Measurements from ENCODE around the gene DOCK3.
"Not testable (repeated sequence)": the region's sequence is repeated elsewhere in the genome, so short reads cannot be mapped to it uniquely, and the experiment has no call there.

Gene DOCK3

DNA sequence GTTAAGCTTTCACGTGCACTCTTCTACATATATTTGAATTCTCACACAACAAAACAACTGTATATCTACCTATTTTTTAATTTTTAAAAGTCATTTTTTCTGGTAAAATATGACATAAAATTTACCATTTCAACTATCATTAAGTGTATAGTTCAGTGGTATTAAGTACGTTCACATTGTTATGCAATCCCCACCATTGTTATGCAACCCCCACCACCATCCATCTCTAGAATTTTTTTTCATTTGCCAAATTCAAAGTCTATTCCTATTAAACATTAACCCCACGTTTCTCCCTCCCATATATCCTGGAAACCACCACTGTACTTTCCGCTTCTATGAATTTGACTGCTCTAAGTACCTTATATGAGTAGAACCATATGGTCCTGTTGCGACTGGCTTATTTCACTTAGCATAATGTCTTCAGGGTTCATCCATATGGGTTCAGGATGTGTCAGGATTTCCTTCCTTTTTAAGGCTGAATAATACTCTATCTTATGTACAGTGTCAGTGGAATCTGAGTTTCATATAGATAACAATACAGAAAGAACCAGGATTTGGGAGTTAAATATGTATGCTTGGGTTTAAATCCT lies 279.2 kb downstream of the DOCK3 start:
- H3K4me1 ChIP-seq (ENCODE audit: control insufficient read depth in 1 of 2, insufficient read depth in 2 of 2, low read length in 2 of 2) = no peaks in the 10 kb centered on the region
- H3K27me3 ChIP-seq (ENCODE audit: low read depth, low read length) = no peaks in the 10 kb centered on the region
- no peak overlapping the region for H3K4me3 ChIP-seq (ENCODE audit: low read depth in 1 of 2, low read length in 2 of 2)
- no peaks in the 10 kb centered on the region for H3K9me3 ChIP-seq (ENCODE audit: control insufficient read depth in 1 of 2, low read length in 2 of 2)
- no peak overlapping the region for H3K27ac ChIP-seq (ENCODE audit: low read length)
- no peaks in the 10 kb centered on the region for H3K36me3 ChIP-seq (ENCODE audit: control insufficient read depth in 1 of 2, insufficient read depth in 2 of 2, low read length in 2 of 2)

DNA sequence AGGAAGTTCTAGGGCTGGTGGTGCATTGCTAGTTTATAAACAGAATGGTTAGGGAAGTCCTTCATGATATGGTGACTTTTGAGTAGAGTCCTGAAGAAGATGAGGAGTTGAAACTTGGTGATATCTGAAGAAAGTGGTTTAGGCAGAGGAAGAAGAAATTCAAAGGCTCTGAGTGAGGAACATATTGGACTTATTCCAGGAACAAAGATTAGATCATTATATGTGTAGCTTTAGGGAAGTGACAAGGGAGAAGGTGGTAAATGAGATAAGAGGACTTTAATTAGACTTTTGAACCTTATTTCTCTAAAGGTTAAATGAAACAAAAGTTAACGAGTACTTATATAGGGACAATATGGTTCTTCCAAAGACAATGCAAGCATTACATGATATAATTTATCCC lies 286.7 kb downstream of the DOCK3 start:
- Histone ChIP-seq H3K4me1 (ENCODE audit: control insufficient read depth in 1 of 2, insufficient read depth in 2 of 2, low read length in 2 of 2) (no peaks in the 10 kb centered on the region), H3K9me3 (ENCODE audit: control insufficient read depth in 1 of 2, low read length in 2 of 2) (no peaks in the 10 kb centered on the region), H3K27ac (ENCODE audit: low read length) (no peak overlapping the region), H3K36me3 (ENCODE audit: control insufficient read depth in 1 of 2, insufficient read depth in 2 of 2, low read length in 2 of 2) (no peaks in the 10 kb centered on the region), H3K4me3 (ENCODE audit: low read depth in 1 of 2, low read length in 2 of 2) (no peak overlapping the region), H3K27me3 (ENCODE audit: low read depth, low read length) (no peaks in the 10 kb centered on the region)

DNA sequence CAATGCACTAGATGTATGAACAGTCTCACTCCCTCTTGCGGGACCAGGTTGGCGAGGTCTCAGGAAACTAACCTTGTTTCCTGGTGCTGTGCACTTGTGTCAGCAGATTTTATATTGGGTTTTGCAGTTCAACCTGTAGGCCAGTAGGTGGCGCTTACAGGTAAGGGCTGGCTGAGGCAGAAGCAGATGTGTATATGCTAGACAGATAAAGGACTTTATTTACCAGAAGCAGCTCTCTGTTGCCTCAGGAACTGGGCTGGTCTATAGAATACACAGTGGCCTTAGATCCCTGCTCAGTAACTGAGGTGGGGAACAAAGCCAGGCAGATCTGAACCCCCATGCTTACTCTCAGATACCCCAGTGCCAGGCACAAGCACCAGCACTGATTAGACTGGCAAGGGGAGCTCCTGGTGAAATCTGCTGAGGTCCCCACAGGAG lies 296.8 kb downstream of the DOCK3 start:
- no peak overlapping the region for H3K27ac ChIP-seq (ENCODE audit: low read length)
- no peaks in the 10 kb centered on the region for H3K36me3 ChIP-seq (ENCODE audit: control insufficient read depth in 1 of 2, insufficient read depth in 2 of 2, low read length in 2 of 2)
- peaks cover 0 to 6% of the 10 kb centered on the region in 2 donors for H3K9me3 ChIP-seq (ENCODE audit: control insufficient read depth in 1 of 2, low read length in 2 of 2)
- H3K27me3 ChIP-seq (ENCODE audit: low read depth, low read length) = no peaks in the 10 kb centered on the region
- H3K4me1 ChIP-seq (ENCODE audit: control insufficient read depth in 1 of 2, insufficient read depth in 2 of 2, low read length in 2 of 2) = no peaks in the 10 kb centered on the region
- no peak overlapping the region for H3K4me3 ChIP-seq (ENCODE audit: low read depth in 1 of 2, low read length in 2 of 2)

DNA sequence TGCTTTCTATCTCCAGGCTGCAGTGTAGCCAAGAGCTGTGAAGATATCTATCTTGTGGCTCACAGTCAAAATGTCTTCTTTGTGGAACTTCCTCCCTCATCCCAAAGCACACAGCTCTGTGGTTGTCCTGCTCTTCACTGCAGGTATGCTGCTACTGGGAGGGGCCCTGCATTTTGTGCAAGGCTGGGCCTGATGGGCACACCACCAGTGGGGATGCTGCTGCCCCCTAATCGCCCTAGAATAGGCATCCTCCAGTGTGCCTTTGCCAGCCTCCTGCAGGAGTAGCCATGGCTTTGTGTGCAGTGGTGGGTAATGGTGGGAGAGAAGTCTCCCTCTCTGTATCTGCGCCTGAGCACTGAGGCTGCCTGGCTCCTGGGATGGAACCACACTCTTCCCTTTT lies 297.3 kb downstream of the DOCK3 start:
- H3K27ac ChIP-seq (ENCODE audit: low read length) = no peak overlapping the region
- no peaks in the 10 kb centered on the region for H3K4me1 ChIP-seq (ENCODE audit: control insufficient read depth in 1 of 2, insufficient read depth in 2 of 2, low read length in 2 of 2)
- H3K4me3 ChIP-seq (ENCODE audit: low read depth in 1 of 2, low read length in 2 of 2) = no peak overlapping the region
- no peaks in the 10 kb centered on the region for H3K27me3 ChIP-seq (ENCODE audit: low read depth, low read length)
- peaks cover 0 to 6% of the 10 kb centered on the region in 2 donors for H3K9me3 ChIP-seq (ENCODE audit: control insufficient read depth in 1 of 2, low read length in 2 of 2)
- H3K36me3 ChIP-seq (ENCODE audit: control insufficient read depth in 1 of 2, insufficient read depth in 2 of 2, low read length in 2 of 2) = no peaks in the 10 kb centered on the region

DNA sequence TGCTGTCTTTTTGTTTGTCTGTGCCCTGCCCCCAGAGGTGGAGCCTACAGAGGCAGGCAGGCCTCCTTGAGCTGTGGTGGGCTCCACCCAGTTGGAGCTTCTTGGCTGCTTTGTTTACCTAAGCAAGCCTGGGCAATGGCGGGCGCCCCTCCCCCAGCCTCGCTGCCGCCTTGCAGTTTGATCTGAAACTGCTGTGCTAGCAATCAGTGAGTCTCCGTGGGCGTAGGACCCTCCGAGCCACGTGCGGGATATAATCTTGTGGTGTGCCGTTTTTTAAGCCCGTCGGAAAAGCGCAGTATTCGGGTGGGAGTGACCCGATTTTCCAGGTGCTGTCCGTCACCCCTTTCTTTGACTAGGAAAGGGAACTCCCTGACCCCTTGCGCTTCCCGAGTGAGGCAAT lies 303.9 kb downstream of the DOCK3 start:
- not testable (repeated sequence) for H3K27ac ChIP-seq (ENCODE audit: low read length); H3K4me3 ChIP-seq (ENCODE audit: low read depth in 1 of 2, low read length in 2 of 2); H3K27me3 ChIP-seq (ENCODE audit: low read depth, low read length); H3K36me3 ChIP-seq (ENCODE audit: control insufficient read depth in 1 of 2, insufficient read depth in 2 of 2, low read length in 2 of 2); H3K4me1 ChIP-seq (ENCODE audit: control insufficient read depth in 1 of 2, insufficient read depth in 2 of 2, low read length in 2 of 2); H3K9me3 ChIP-seq (ENCODE audit: control insufficient read depth in 1 of 2, low read length in 2 of 2)

DNA sequence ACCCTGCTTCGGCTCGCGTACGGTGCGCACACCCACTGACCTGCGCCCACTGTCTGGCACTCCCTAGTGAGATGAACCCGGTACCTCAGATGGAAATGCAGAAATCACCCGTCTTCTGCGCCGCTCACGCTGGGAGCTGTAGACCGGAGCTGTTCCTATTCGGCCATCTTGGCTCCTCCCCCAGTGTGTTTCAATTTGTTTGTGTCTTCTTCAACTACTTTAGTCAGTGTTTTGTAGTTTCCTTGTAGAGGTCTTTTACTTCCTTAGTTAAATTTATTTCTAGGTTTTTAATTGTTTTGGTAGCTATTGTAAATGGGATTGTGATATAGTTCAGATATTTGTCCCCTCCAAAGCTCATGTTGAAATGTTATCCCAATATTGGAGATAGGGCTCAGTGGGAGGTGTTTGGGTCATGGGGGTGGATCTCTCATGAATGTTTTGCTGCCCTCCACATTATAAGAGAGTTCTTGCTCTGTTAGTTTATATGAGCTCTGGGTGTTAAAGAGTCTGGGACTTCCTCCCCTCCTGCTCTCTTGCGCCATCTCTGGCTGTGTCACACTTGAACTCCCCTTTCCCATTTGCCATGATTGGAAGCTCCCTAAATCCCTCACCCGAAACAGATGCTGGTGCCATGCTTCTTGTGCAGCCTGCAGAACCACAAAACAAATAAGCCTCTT lies 304.4 kb downstream of the DOCK3 start:
- H3K9me3 ChIP-seq (ENCODE audit: control insufficient read depth in 1 of 2, low read length in 2 of 2) = peaks cover 0 to 3% of the 10 kb centered on the region in 2 donors
- H3K27me3 ChIP-seq (ENCODE audit: low read depth, low read length) = no peaks in the 10 kb centered on the region
- H3K36me3 ChIP-seq (ENCODE audit: control insufficient read depth in 1 of 2, insufficient read depth in 2 of 2, low read length in 2 of 2) = no peaks in the 10 kb centered on the region
- no peak overlapping the region for H3K4me3 ChIP-seq (ENCODE audit: low read depth in 1 of 2, low read length in 2 of 2)
- H3K4me1 ChIP-seq (ENCODE audit: control insufficient read depth in 1 of 2, insufficient read depth in 2 of 2, low read length in 2 of 2) = no peaks in the 10 kb centered on the region
- H3K27ac ChIP-seq (ENCODE audit: low read length) = no peak overlapping the region

DNA sequence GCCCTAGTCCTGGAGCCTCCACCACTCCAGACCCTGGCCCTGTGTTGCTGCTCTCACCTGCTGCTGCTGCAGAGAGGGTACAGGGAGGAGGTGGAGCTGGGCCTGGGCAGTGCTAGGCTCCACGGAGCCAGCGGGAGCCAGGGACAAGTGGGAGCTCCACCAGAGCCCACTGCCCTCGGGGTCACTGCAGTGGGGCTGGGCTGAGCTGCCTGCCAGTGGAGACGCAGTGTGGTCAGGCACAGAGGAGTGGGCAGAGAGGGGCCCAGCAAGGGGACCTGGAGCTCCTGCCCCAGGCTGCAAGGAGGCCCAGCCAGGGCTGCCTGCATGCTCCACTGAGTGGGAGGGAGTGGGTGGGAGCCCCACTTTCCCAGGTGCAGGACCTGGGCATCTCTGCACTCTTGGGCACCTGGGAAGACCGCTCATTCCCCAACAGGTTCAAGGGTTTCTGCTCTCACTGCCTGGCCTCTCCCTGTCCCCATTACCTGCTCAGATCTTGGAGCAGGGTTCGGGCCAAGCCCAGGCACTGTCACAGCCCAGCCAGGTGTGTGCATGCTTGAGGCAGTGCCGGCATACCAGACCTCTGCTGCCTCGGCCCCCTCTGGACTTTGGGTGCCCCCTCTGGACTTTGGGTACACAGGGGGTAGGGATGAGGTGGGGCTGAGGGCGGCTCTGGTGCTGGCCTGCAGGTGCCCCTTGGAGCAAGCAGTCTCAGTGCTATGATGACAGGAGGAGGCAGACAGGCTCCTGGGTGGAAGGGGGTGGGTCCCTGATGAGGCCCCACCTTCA lies 308.0 kb downstream of the DOCK3 start:
- H3K27me3 ChIP-seq (ENCODE audit: low read depth, low read length) = no peaks in the 10 kb centered on the region
- peaks cover 0 to 3% of the 10 kb centered on the region in 2 donors for H3K9me3 ChIP-seq (ENCODE audit: control insufficient read depth in 1 of 2, low read length in 2 of 2)
- H3K4me1 ChIP-seq (ENCODE audit: control insufficient read depth in 1 of 2, insufficient read depth in 2 of 2, low read length in 2 of 2) = no peaks in the 10 kb centered on the region
- no peaks in the 10 kb centered on the region for H3K36me3 ChIP-seq (ENCODE audit: control insufficient read depth in 1 of 2, insufficient read depth in 2 of 2, low read length in 2 of 2)
- no peak overlapping the region for H3K4me3 ChIP-seq (ENCODE audit: low read depth in 1 of 2, low read length in 2 of 2)
- H3K27ac ChIP-seq (ENCODE audit: low read length) = no peak overlapping the region

DNA sequence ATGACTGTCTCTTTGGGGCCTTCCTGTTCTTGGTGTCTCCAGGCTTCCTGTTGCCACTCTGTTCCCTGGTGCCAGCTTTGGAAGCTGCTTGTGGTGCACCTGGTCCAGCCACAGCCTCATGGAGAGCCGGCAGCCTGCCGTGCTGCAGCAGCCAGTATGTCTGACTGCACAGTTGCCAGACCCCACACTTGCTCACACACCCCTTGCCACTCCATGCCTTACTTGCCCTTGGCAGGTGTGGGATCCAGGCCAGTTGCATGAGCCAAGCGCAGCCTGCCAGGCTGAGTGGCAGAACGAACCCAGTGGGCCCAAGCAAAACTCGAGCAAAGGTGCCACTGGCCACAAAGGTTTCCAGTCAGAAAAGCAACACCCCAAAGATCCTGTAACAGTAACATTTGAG lies 309.2 kb downstream of the DOCK3 start:
- Histone ChIP-seq H3K27me3 (ENCODE audit: low read depth, low read length) (no peaks in the 10 kb centered on the region), H3K27ac (ENCODE audit: low read length) (no peak overlapping the region), H3K9me3 (ENCODE audit: control insufficient read depth in 1 of 2, low read length in 2 of 2) (peaks cover 0 to 6% of the 10 kb centered on the region in 2 donors), H3K4me1 (ENCODE audit: control insufficient read depth in 1 of 2, insufficient read depth in 2 of 2, low read length in 2 of 2) (no peaks in the 10 kb centered on the region), H3K36me3 (ENCODE audit: control insufficient read depth in 1 of 2, insufficient read depth in 2 of 2, low read length in 2 of 2) (no peaks in the 10 kb centered on the region), H3K4me3 (ENCODE audit: low read depth in 1 of 2, low read length in 2 of 2) (no peak overlapping the region)

DNA sequence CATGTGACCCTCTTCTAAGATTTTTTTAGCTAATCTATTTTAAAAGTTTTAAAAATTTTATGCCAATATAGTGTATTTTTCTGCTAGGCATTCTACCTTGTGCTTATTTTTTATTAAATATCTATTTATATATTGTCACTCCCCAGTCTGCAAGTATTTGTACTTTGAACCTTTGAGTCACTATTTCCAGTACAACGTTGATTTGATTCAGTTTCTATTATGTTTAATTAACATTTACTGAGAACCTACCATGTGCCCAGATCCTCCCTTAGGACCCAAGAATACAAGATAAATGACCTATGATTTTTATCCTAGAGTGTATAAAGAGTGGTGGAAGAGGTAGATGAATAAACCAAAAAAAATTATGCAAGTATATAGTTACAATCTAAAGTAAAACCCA lies 311.2 kb downstream of the DOCK3 start:
- H3K4me3 ChIP-seq (ENCODE audit: low read depth in 1 of 2, low read length in 2 of 2) = no peak overlapping the region
- no peak overlapping the region for H3K27ac ChIP-seq (ENCODE audit: low read length)
- H3K36me3 ChIP-seq (ENCODE audit: control insufficient read depth in 1 of 2, insufficient read depth in 2 of 2, low read length in 2 of 2) = no peaks in the 10 kb centered on the region
- no peaks in the 10 kb centered on the region for H3K27me3 ChIP-seq (ENCODE audit: low read depth, low read length)
- no peaks in the 10 kb centered on the region for H3K4me1 ChIP-seq (ENCODE audit: control insufficient read depth in 1 of 2, insufficient read depth in 2 of 2, low read length in 2 of 2)
- peaks cover 0 to 10% of the 10 kb centered on the region in 2 donors for H3K9me3 ChIP-seq (ENCODE audit: control insufficient read depth in 1 of 2, low read length in 2 of 2)

DNA sequence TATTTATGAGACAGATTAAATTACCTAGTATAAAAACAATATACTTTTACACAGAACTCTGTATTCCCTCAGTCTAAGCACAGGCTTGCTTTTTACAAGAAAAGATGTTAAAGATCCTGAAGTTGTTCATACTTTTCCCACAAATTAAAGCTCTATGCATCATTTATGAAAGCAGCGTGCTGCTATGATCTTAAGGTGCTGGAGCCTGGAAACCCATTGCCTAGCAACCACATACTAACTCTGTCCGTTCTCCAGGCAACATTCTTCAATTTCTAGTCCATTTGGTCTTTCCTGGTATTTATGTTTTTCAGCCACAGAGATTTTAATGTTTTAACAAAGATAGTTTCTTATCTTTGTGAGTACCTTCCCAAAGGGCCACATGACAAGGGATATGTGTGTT lies 312.0 kb downstream of the DOCK3 start:
- no peak overlapping the region for H3K4me3 ChIP-seq (ENCODE audit: low read depth in 1 of 2, low read length in 2 of 2)

DNA sequence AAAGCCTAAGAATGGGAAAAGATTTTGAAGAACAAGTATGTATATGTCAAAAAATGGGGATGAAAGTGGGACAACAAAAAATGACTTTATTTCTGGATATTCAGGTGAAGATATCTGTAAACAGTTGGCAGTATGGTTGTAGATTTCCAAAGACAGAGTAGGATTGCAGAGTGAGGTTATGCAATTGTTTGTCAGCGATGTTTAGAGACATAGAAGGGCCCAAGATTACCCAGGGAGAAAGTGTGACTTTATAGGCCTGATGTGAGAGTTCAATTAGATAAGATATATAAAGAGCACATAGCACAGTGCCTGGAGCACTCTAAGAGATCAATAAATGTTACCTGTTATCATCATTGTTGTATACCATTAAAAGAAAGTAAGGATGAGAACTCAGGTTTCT lies 319.8 kb downstream of the DOCK3 start:
- Histone ChIP-seq H3K27ac (ENCODE audit: low read length) (no peak overlapping the region), H3K36me3 (ENCODE audit: control insufficient read depth in 1 of 2, insufficient read depth in 2 of 2, low read length in 2 of 2) (no peaks in the 10 kb centered on the region), H3K4me3 (ENCODE audit: low read depth in 1 of 2, low read length in 2 of 2) (no peak overlapping the region), H3K4me1 (ENCODE audit: control insufficient read depth in 1 of 2, insufficient read depth in 2 of 2, low read length in 2 of 2) (no peaks in the 10 kb centered on the region), H3K27me3 (ENCODE audit: low read depth, low read length) (no peaks in the 10 kb centered on the region), H3K9me3 (ENCODE audit: control insufficient read depth in 1 of 2, low read length in 2 of 2) (peaks cover 0 to 7% of the 10 kb centered on the region in 2 donors)

More for the DNA sequence above, 312.0 kb downstream of the DOCK3 start:
- Histone ChIP-seq H3K36me3 (ENCODE audit: control insufficient read depth in 1 of 2, insufficient read depth in 2 of 2, low read length in 2 of 2) (no peaks in the 10 kb centered on the region), H3K9me3 (ENCODE audit: control insufficient read depth in 1 of 2, low read length in 2 of 2) (peaks cover 0 to 14% of the 10 kb centered on the region in 2 donors), H3K27ac (ENCODE audit: low read length) (no peak overlapping the region), H3K4me1 (ENCODE audit: control insufficient read depth in 1 of 2, insufficient read depth in 2 of 2, low read length in 2 of 2) (no peaks in the 10 kb centered on the region), H3K27me3 (ENCODE audit: low read depth, low read length) (no peaks in the 10 kb centered on the region)
